ENCODE data around the gene RUNDC3A.

DNA sequence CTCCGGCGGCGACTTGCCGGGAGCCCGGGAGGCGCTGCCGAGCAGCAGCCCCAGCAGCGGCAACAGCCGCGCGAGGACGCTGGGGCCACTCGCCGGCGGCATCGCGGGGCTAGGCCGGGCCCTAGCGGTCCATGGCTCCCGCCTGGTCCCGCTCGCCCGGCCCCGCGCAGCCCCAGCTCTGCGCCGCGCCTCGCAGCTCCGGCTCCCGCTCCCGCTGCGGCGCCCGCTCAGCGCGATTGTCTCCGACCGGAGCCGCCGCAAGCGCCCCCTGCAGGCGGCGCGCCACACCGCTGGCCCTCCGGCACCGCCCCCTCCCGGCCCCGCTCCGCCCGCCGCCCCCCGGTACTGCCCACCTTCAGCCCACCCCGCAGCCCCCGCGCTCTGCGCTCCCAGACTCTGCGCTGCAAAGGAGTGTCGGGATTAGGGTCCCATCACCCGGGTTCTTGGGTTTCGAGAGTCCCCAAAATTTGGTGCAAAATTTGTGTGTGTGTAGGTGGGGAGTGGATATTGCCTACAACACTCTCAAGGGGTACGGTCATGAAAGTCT, 55.3 kb downstream of the RUNDC3A start, which contains the start of gene FAM171A2:
- TF ChIP-seq, protein P1, sequence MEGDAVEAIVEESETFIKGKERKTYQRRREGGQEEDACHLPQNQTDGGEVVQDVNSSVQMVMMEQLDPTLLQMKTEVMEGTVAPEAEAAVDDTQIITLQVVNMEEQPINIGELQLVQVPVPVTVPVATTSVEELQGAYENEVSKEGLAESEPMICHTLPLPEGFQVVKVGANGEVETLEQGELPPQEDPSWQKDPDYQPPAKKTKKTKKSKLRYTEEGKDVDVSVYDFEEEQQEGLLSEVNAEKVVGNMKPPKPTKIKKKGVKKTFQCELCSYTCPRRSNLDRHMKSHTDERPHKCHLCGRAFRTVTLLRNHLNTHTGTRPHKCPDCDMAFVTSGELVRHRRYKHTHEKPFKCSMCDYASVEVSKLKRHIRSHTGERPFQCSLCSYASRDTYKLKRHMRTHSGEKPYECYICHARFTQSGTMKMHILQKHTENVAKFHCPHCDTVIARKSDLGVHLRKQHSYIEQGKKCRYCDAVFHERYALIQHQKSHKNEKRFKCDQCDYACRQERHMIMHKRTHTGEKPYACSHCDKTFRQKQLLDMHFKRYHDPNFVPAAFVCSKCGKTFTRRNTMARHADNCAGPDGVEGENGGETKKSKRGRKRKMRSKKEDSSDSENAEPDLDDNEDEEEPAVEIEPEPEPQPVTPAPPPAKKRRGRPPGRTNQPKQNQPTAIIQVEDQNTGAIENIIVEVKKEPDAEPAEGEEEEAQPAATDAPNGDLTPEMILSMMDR (IDR thresholded peaks at IDR 0.05; ENCODE audit: insufficient read depth, low read depth, low read length) = peak; percentile 8
- TF ChIP-seq EZH2 (IDR thresholded peaks at IDR 0.05; ENCODE audit: insufficient read depth, low read length) = no peak

Measured in astrocyte (in vitro differentiated cells and primary cell).